Osteocyte (in vitro differentiated cells): ENCODE measurements around the gene TSPAN10. TPM values are rescaled to one million over a fixed set of nuclear protein-coding genes. Genes with fewer than 3 reads are reported as not detected.
A peak's percentile ranks its signal among the peaks of the same experiment; 100 is the strongest.

ENCODE experiments used
- DNase-seq: peaks from one replicate; pipeline ENCODE4 v3.0.0; 2021; ENCODE audit warnings: mixed read lengths; ENCODE audit not compliant: unreplicated experiment; ENCODE audit errors: extremely low spot score
- H3K27ac Mint-ChIP-seq: one replicate; pipeline ENCODE4 v1.8.0; 2021; ENCODE audit warnings: mild to moderate bottlenecking, mixed read lengths; ENCODE audit not compliant: unreplicated experiment
- H3K27me3 Mint-ChIP-seq: one replicate; pipeline ENCODE4 v1.8.0; 2021; ENCODE audit warnings: mixed read lengths; ENCODE audit not compliant: unreplicated experiment
- H3K36me3 Mint-ChIP-seq: one replicate; pipeline ENCODE4 v1.8.0; 2021; ENCODE audit warnings: mixed read lengths; ENCODE audit not compliant: unreplicated experiment
- H3K4me1 Mint-ChIP-seq: one replicate; pipeline ENCODE4 v1.8.0; 2021; ENCODE audit warnings: mixed read lengths; ENCODE audit not compliant: unreplicated experiment
- H3K4me3 Mint-ChIP-seq: one replicate; pipeline ENCODE4 v1.8.0; 2021; ENCODE audit warnings: mild to moderate bottlenecking, moderate library complexity, mixed read lengths; ENCODE audit not compliant: unreplicated experiment
- H3K9me3 Mint-ChIP-seq: one replicate; pipeline ENCODE4 v1.8.0; 2021; ENCODE audit warnings: mixed read lengths; ENCODE audit not compliant: unreplicated experiment
- total RNA-seq: library from RNA; stranded (reverse); gene quantifications from 2 replicates; pipeline ENCODE4 v1.2.1, GENCODE V29; 2021
- TF ChIP-seq, protein P1 (sequence below): fragments of 200-600 bp; sonication (generic); IDR thresholded peaks from 2 replicates; pipeline ENCODE4 v1.5.0; 2021; ENCODE audit warnings: antibody characterized with exemption, mild to moderate bottlenecking, moderate library complexity

Gene TSPAN10
- total RNA-seq, 1 donor from 2014 or later = 1.6 TPM

DNA sequence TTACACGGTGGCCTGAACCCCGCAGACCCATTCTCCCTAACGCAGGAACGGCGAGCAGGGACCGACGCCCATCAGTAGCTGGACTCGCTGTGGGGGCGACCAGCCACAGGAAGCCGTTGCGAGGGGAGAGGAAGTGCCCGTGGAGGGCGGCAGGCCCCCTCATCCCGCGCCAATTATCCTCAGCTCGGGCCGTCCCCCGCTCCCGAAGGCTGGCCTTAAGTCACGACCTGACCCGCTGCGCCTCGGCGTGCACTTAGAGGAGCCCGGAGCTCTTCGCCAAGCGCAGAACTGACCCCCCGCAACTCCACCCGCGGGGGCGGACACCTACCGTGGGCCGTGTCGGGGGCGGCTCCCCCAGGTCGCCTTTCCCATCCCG is 46.2 kb downstream of the TSPAN10 start:
- DNase-seq = no peak
- Mint-ChIP-seq H3K9me3 (no peaks in the 10 kb centered on the region), H3K36me3 (peaks cover 19% of the 10 kb centered on the region), H3K27ac (peak overlapping the region; percentile 81), H3K27me3 (no peaks in the 10 kb centered on the region), H3K4me1 (peaks cover 33% of the 10 kb centered on the region), H3K4me3 (peak overlapping the region; percentile 87)
- TF ChIP-seq, protein P1, sequence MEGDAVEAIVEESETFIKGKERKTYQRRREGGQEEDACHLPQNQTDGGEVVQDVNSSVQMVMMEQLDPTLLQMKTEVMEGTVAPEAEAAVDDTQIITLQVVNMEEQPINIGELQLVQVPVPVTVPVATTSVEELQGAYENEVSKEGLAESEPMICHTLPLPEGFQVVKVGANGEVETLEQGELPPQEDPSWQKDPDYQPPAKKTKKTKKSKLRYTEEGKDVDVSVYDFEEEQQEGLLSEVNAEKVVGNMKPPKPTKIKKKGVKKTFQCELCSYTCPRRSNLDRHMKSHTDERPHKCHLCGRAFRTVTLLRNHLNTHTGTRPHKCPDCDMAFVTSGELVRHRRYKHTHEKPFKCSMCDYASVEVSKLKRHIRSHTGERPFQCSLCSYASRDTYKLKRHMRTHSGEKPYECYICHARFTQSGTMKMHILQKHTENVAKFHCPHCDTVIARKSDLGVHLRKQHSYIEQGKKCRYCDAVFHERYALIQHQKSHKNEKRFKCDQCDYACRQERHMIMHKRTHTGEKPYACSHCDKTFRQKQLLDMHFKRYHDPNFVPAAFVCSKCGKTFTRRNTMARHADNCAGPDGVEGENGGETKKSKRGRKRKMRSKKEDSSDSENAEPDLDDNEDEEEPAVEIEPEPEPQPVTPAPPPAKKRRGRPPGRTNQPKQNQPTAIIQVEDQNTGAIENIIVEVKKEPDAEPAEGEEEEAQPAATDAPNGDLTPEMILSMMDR = no peak

DNA sequence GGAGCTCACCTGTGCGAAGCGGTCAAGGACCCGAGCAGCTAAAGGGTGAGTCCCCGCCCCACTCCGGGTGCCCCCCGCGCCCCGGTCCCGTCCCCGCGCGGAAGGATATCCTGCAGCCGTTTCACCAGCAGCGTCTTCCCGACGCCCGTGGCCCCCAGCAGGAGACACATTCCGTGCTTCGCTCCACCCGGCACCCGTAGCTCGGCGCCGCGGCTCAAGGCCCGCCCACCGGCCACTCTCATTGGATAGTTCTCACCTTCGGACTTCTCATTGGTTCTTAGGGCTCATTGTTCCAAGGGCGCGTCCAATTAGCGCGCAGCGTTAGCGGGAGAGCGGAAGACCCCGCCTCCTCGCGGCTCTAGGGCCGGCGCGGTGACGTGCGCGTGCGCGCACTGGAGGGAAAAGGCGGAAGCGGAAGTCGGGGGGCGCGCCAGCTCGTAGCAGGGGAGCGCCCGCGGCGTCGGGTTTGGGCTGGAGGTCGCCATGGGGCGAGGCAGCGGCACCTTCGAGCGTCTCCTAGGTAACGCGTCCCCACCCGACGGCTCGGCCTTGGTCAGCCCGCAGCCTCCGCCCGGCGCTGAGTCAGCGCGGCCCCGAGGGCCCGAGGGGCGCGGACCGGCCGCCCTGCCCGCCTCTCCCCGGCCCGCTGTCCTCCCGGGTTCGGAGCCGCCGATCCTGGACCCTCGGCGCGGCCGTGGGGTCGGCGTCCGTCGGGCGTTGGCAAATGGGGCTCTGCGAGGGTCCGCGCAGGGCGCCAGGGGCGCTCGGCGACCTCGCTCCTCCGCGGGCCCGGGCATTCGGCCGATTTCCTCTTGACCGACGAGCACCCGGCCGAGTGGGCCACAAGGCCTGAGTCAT is 46.8 kb downstream of the TSPAN10 start, which contains the start of the genes ARL16 and HGS:
TSS of gene ARL16 (minus strand) at position 214 of the 858 bp plus-strand sequence. CDS start at position 170, 44 bp downstream.
TSS of gene HGS (plus strand) at position 428 of the 858 bp plus-strand sequence. CDS start at position 484, 56 bp downstream.
- Mint-ChIP-seq H3K4me3 (peak within 1 kb of the TSS; percentile 87), H3K27me3 (no peaks in the 10 kb centered on the region), H3K9me3 (no peaks in the 10 kb centered on the region), H3K4me1 (peaks cover 33% of the 10 kb centered on the region), H3K27ac (peak within 1 kb of the TSS; percentile 89), H3K36me3 (peaks cover 22% of the 10 kb centered on the region)
- TF ChIP-seq, protein P1 = no peak
- DNase-seq = peak; percentile 99

DNA sequence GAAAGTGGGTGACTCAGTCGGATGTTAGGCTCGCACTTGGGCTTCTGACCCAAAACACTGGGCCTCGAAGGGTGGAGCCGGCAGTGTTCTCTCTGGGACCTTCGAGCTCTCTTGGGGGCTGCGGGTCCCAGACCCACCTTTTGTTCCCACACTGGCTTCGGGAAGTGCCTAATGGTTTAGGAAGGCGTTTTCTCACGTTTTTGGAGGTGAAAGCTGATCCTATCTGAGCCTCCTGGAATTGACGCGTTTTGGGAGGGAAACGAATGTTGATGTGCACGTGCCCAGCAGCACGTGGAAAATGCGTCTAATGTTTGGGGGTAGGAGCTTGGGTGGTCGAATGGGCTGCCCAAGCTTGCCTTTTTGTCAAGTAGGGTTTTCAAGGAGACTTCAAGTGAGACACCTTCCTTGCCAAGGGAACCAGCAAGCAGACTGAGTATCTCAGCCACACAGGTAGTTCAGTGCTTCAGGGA is 47.5 kb downstream of the TSPAN10 start:
- Mint-ChIP-seq H3K4me3 (peak overlapping the region; percentile 81), H3K9me3 (no peaks in the 10 kb centered on the region), H3K36me3 (peaks cover 28% of the 10 kb centered on the region), H3K27me3 (no peaks in the 10 kb centered on the region), H3K27ac (peak overlapping the region; percentile 89), H3K4me1 (peaks cover 33% of the 10 kb centered on the region)
- no peak for DNase-seq
- TF ChIP-seq, protein P1 = no peak

DNA sequence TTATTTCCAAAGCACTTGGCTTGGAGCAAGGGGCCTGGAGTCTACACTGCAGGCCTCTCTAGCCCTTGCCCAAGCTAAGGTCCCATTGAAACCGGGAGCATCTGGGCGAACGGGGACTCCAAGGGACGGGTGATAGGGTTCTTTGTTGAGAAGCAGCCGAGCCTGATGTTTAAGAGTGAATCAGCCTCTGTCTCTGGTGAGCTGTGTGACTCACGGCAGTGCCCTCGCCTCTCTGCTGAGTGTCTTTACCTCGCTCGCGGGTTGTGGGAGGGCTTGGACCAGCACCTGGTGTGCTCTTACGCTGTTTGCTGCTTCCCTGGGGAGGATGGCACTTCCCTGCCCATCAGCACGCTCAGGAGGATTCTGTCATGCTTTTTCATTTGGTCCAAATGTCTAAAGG is 48.1 kb downstream of the TSPAN10 start:
- TF ChIP-seq, protein P1 = no peak
- no peak for DNase-seq
- H3K27ac Mint-ChIP-seq = peak overlapping the region; percentile 89
- no peaks in the 10 kb centered on the region for H3K9me3 Mint-ChIP-seq
- no peaks in the 10 kb centered on the region for H3K27me3 Mint-ChIP-seq
- H3K36me3 Mint-ChIP-seq = peaks cover 34% of the 10 kb centered on the region
- peak overlapping the region; percentile 81 for H3K4me3 Mint-ChIP-seq
- peaks cover 33% of the 10 kb centered on the region for H3K4me1 Mint-ChIP-seq

DNA sequence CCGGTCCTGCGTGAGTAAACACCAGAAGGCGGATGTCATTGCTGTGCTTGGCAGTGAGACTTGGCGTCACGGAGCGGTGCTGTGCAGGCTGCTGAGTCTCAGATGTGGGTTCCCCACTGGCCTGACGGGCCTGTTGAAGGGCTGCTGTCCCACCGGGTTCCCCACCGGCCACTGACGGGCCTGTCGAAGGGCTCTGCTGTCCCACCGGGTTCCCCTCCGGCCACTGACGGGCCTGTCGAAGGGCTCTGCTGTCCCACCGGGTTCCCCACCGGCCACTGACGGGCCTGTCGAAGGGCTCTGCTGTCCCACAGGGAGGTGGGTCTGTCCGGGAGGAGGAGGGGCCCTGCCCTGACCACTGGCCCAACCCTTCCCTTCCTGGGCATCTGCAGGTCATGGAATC is 49.6 kb downstream of the TSPAN10 start:
- TF ChIP-seq, protein P1 = no peak
- Mint-ChIP-seq H3K27me3 (no peaks in the 10 kb centered on the region), H3K36me3 (peaks cover 39% of the 10 kb centered on the region), H3K4me1 (peaks cover 30% of the 10 kb centered on the region), H3K4me3 (no peak overlapping the region), H3K9me3 (no peaks in the 10 kb centered on the region), H3K27ac (peak overlapping the region; percentile 27)
- no peak for DNase-seq
